ENCODE data around the gene ZFAND3.

GRCh38 chr6:37974943-37975342, 155.4 kb downstream of the ZFAND3 start:
- TF ChIP-seq, protein P1, sequence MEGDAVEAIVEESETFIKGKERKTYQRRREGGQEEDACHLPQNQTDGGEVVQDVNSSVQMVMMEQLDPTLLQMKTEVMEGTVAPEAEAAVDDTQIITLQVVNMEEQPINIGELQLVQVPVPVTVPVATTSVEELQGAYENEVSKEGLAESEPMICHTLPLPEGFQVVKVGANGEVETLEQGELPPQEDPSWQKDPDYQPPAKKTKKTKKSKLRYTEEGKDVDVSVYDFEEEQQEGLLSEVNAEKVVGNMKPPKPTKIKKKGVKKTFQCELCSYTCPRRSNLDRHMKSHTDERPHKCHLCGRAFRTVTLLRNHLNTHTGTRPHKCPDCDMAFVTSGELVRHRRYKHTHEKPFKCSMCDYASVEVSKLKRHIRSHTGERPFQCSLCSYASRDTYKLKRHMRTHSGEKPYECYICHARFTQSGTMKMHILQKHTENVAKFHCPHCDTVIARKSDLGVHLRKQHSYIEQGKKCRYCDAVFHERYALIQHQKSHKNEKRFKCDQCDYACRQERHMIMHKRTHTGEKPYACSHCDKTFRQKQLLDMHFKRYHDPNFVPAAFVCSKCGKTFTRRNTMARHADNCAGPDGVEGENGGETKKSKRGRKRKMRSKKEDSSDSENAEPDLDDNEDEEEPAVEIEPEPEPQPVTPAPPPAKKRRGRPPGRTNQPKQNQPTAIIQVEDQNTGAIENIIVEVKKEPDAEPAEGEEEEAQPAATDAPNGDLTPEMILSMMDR (IDR thresholded peaks at IDR 0.05), result no peak
- TF ChIP-seq ZFX (IDR thresholded peaks at IDR 0.05; ENCODE audit: borderline replicate concordance), result no peak
